BE2C (cell line): ENCODE results near the gene SELENOT.
"Not testable (repeated sequence)": the region's sequence is repeated elsewhere in the genome, so short reads cannot be mapped to it uniquely, and the experiment has no call there.

Source experiments
- DNase-seq: peaks from one replicate; pipeline ENCODE4 v3.0.0-alpha.2; 2020
- H3K27me3 ChIP-seq: fragments of 250-450 bp; sonication (Bioruptor Pico); 2 replicates; pipeline ENCODE4 v1.5.1; 2020; ENCODE audit warnings: mild to moderate bottlenecking
- H3K36me3 ChIP-seq: fragments of 250-450 bp; sonication (Bioruptor Pico); 2 replicates; pipeline ENCODE4 v1.5.1; 2020; ENCODE audit warnings: mild to moderate bottlenecking
- H3K4me1 ChIP-seq: fragments of 250-450 bp; sonication (Bioruptor Pico); 2 replicates; pipeline ENCODE4 v1.5.1; 2020
- H3K4me3 ChIP-seq: 2 replicates; pipeline ENCODE4 v1.5.1; 2011; ENCODE audit warnings: low read depth, low read length
- H3K9me3 ChIP-seq: fragments of 250-450 bp; sonication (Bioruptor Pico); 2 replicates; pipeline ENCODE4 v1.5.1; 2020
- CTCF ChIP-seq: IDR thresholded peaks from 2 replicates; pipeline ENCODE4 v1.5.1; 2012; ENCODE audit warnings: mild to moderate bottlenecking, low read depth, low read length

SELENOT gene

DNA sequence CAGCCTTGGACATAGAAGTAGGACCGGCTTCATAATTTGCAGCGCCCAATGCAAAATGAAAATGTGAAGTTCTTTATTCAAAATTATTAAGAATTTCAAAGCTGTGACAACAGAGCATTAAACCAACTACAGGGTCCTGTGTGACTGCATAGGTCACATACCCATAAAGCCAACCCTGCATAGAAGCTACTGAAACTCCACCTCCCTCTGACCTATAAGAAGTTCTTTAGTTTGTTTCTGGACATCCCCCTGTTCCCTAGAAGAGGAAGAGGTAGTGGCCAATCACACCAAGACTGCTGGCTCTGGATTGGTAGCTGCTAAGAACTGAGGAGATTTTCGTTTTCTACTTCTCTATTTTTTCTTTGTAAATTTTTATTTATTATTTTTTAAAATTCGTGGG lies 9.0 kb upstream of the SELENOT start:
- Histone ChIP-seq H3K36me3 (no peaks in the 10 kb centered on the region), H3K4me1 (no peaks in the 10 kb centered on the region), H3K27me3 (no peaks in the 10 kb centered on the region), H3K9me3 (no peaks in the 10 kb centered on the region), H3K4me3 (no peak overlapping the region)
- no peak for DNase-seq
- TF ChIP-seq CTCF, result no peak

DNA sequence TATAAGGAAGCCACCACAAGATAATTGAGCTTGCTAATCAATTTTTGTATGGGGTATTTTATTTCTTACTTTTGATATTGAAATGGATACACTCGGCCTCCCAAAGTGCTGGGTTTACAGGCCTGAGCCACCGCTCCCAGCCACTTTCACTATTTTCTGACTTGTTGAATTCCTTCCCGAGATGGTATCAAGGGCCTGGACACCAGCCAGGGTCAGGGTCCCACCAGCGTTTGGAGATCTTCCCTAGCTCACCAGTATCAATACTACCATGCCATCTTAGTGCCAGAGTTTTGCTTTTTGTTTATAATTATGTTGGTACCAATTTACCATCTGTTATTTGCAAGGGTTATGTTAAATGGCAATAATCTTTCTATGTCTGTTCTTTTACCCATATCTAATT lies 5.5 kb upstream of the SELENOT start:
- Histone ChIP-seq H3K9me3 (no peaks in the 10 kb centered on the region), H3K4me3 (no peak overlapping the region), H3K36me3 (no peaks in the 10 kb centered on the region), H3K4me1 (no peaks in the 10 kb centered on the region; the same call in 1 of the 2 replicates), H3K27me3 (no peaks in the 10 kb centered on the region)
- no peak for DNase-seq
- TF ChIP-seq CTCF, result no peak

DNA sequence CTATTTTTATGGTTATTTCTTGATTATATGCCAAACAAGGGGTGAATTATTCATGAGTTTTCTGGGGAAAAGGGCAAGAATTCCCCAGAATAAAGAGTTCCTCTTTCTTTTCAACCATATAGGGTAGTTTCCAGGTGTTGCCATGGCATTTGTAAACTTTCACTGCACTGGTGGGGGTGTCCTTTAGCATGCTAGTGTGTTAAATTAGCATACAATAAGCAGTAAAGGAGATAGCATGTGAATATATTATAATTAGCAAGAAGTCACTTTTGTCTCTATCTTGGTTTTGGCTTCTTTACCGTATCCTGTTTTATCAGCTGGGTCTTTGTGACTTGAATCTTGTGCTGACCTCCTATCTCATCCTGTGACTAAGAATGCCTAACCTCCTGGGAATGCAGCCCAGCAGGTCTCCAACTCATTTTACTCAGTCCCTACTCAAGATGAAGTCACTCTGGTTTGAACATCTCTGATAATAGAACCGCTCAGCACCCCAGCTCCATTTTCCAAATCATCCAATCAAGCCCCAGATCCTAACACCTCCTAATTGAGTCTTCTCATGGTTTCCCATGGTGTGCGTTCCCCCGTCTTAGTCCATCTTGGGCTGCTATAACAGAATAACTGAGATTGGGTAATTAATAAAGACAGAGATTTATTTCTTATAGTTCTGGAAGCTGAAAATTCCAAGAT lies 3.4 kb upstream of the SELENOT start:
- Histone ChIP-seq H3K4me3 (no peak overlapping the region), H3K9me3 (no peaks in the 10 kb centered on the region), H3K27me3 (no peaks in the 10 kb centered on the region), H3K4me1 (no peaks in the 10 kb centered on the region; the same call in 1 of the 2 replicates), H3K36me3 (no peaks in the 10 kb centered on the region)
- no peak for DNase-seq
- TF ChIP-seq CTCF, result no peak

- not testable (repeated sequence) for H3K4me3 ChIP-seq, DNase-seq, H3K9me3 ChIP-seq, H3K4me1 ChIP-seq, H3K27me3 ChIP-seq, H3K36me3 ChIP-seq
Measured at GRCh38 chr3:150600647-150601530, 2.2 kb upstream of the SELENOT start.

DNA sequence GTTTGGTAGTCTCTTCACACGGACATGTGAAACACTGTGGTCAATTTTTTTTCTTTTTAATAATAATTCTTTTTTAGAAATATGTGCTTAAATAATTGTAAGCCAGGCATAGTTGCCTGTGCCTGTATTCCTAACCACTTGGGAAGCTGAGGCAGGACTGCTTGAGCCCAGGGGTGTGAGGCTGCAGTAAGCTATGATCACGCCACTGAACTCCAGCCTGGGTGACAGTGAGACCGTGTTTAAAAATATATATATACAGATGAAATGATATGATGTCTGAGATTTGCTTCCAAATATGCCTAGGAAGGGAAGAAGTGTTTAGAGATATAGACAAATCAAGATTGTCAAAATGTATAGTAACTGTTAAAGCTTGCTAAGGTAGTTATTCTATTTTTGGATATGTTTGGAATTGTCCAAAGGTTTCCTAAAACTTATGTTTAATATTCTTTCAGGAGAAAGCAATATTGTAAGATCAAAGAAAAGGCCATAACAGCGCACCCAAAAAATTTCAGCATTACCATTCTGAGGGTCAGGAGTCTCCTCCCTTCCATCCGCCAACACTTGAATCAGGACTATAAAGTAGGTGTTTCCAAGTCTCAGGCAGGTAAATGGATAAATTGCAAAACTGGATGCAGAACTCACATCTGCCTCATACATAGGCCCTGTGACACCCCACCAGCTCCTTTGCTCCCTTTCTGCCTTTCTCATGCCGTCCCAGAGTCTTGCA lies 532 bp upstream of the SELENOT start:
- TF ChIP-seq CTCF, result no peak
- Histone ChIP-seq H3K36me3 (peaks cover 6% of the 10 kb centered on the region), H3K27me3 (no peaks in the 10 kb centered on the region), H3K4me1 (no peaks in the 10 kb centered on the region; the same call in 1 of the 2 replicates), H3K9me3 (no peaks in the 10 kb centered on the region), H3K4me3 (peak overlapping the region; percentile 88)
- DNase-seq, result no peak

DNA sequence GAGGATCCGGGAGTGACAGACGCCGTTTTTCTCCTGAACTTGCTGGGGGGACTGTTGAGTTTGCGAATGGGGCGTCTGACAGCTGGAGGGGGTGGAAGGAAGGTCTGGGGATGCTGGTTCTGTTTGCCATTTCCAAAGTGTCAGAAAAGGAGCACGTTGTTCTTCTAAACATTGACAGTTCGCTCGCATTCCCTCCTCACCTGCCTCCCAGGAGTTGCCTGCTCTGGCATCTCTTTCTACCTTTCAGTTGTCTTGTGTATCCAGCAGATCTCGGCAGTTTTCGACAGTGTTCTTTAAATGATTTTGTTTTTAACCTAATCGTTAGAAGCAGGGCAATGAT lies 829 bp downstream of the SELENOT start:
- DNase-seq, result no peak
- Histone ChIP-seq H3K9me3 (no peaks in the 10 kb centered on the region), H3K4me1 (no peaks in the 10 kb centered on the region; the same call in 1 of the 2 replicates), H3K27me3 (no peaks in the 10 kb centered on the region), H3K4me3 (peak overlapping the region; percentile 88), H3K36me3 (peaks cover 6% of the 10 kb centered on the region)
- no peak for TF ChIP-seq CTCF
